ENCODE results near the gene VTI1B.

VTI1B gene

DNA sequence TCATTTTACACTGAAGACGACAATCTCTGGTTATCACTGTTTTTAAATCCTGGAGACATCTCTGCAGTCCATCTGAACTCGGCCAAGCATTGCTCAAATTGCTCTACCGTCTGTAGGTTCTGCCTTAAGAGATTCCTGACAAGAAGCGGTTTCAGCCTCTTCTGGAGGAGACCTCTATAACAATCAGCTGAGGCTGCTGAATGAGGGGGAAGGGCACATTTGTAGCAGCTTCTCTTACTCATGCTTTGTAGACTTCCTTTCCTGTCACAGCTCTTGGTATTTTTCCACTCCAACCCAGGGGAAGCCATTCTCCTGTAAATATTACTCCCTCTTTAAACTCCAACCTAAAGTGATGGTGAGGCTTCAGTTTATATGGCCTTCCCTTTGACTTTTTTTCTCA lies 51.8 kb downstream of the VTI1B start:
- no peak overlapping the region for H2BK5ac ChIP-seq (ENCODE audit: low read length)
- no peak overlapping the region for H3K4me3 ChIP-seq (ENCODE audit: low read length in 2 of 2)
- no peak overlapping the region for H3K4ac ChIP-seq (ENCODE audit: low read length)
- H3K4me2 ChIP-seq (ENCODE audit: insufficient read depth, low read length, poor library complexity, severe bottlenecking), result no peak overlapping the region
- no peaks in the 10 kb centered on the region for H3K9me3 ChIP-seq (replicated peaks in 1 of 2; ENCODE audit: control insufficient read depth in 2 of 2, insufficient read depth in 1 of 2, low read depth in 1 of 2, low read length in 2 of 2)
- no peak overlapping the region for H2BK12ac ChIP-seq (ENCODE audit: low read length)
- H3K9ac ChIP-seq (ENCODE audit: low read depth, low read length, poor library complexity), result no peak overlapping the region
- no peak overlapping the region for H3K14ac ChIP-seq (ENCODE audit: low read length)
- no peaks in the 10 kb centered on the region for H3K79me1 ChIP-seq (ENCODE audit: low read depth, low read length)
- H3K18ac ChIP-seq (ENCODE audit: low read length), result no peak overlapping the region
- H2BK15ac ChIP-seq (ENCODE audit: low read length), result no peak overlapping the region
- H3K23ac ChIP-seq (ENCODE audit: low read depth, low read length, poor library complexity), result no peak overlapping the region
- H3K27ac ChIP-seq (replicated peaks; ENCODE audit: low read length), result no peak overlapping the region
- peak overlapping the region; percentile 1 for H2AFZ ChIP-seq (ENCODE audit: low read length)
- no peak overlapping the region for H4K91ac ChIP-seq (ENCODE audit: low read depth, low read length, poor library complexity)
- H2BK120ac ChIP-seq (ENCODE audit: low read depth, low read length), result no peak overlapping the region
- H3K27me3 ChIP-seq (ENCODE audit: control insufficient read depth in 3 of 3, insufficient read depth in 3 of 3, low read depth in 1 of 3, low read length in 3 of 3), result no peaks in the 10 kb centered on the region
- peaks cover 7% of the 10 kb centered on the region in 2 donors for H3K4me1 ChIP-seq (ENCODE audit: control insufficient read depth in 2 of 2, insufficient read depth in 1 of 2, low read depth in 1 of 2, low read length in 2 of 2)
- WGBS, 2 donors (ENCODE audit: extremely low coverage in 2 of 2, insufficient read length in 2 of 2, insufficient replicate concordance in 1 of 2), result no CpG with 5 or more reads among the region's 4 CpGs
- H4K8ac ChIP-seq (ENCODE audit: low read depth, low read length), result no peak overlapping the region
- DNase-seq (ENCODE audit: low spot score), result peak; percentile 29
- no peak overlapping the region for H2AK5ac ChIP-seq (ENCODE audit: low read depth, low read length)
- peaks cover 0 to 3% of the 10 kb centered on the region in 2 donors for H3K36me3 ChIP-seq (replicated peaks in 1 of 2; ENCODE audit: control insufficient read depth in 2 of 2, insufficient read depth in 2 of 2, low read length in 2 of 2)

DNA sequence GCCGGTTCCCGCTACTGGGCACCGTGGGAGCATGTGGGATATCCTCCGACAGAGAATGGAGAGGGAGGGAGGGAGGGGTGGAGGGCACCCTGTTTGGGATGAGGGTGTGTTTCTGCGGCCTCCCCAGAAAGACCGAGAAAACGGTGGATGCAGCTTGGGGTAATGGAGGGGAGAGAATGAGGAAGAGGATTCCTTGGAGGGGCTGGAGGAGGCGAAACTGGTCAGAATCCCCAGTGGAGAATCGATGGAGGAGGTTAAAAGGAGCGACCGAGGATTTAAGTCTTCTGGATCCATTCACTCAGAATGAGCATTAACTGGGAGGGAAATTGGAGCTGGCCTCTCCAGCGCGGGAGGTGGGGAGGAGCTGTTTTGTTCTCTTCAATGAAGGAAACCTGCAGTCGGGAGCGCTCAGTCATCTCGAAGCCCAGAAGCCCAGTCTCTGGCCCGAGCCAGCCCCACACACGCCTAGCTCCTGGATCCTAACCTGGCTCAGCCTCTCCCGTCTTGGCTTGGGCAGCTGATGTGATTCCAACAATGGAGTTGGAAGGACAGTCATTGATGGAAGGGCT lies 54.1 kb downstream of the VTI1B start:
- no peak overlapping the region for H2BK12ac ChIP-seq (ENCODE audit: low read length)
- H2AFZ ChIP-seq (ENCODE audit: low read length), result peak overlapping the region; percentile 99
- no peaks in the 10 kb centered on the region for H3K9me3 ChIP-seq (replicated peaks in 1 of 2; ENCODE audit: control insufficient read depth in 2 of 2, insufficient read depth in 1 of 2, low read depth in 1 of 2, low read length in 2 of 2)
- no peak overlapping the region for H2BK120ac ChIP-seq (ENCODE audit: low read depth, low read length)
- no peak overlapping the region for H3K23ac ChIP-seq (ENCODE audit: low read depth, low read length, poor library complexity)
- peak; percentile 47 for DNase-seq (ENCODE audit: low spot score)
- peak overlapping the region; percentile 29 for H3K27ac ChIP-seq (replicated peaks; ENCODE audit: low read length)
- peak overlapping the region; percentile 98 for H3K18ac ChIP-seq (ENCODE audit: low read length)
- peaks cover 7% of the 10 kb centered on the region in 2 donors for H3K4me1 ChIP-seq (ENCODE audit: control insufficient read depth in 2 of 2, insufficient read depth in 1 of 2, low read depth in 1 of 2, low read length in 2 of 2)
- H4K8ac ChIP-seq (ENCODE audit: low read depth, low read length), result no peak overlapping the region
- no peaks in the 10 kb centered on the region for H3K27me3 ChIP-seq (ENCODE audit: control insufficient read depth in 3 of 3, insufficient read depth in 3 of 3, low read depth in 1 of 3, low read length in 3 of 3)
- no peak overlapping the region for H3K9ac ChIP-seq (ENCODE audit: low read depth, low read length, poor library complexity)
- H3K79me1 ChIP-seq (ENCODE audit: low read depth, low read length), result no peaks in the 10 kb centered on the region
- peaks cover 0 to 3% of the 10 kb centered on the region in 2 donors for H3K36me3 ChIP-seq (replicated peaks in 1 of 2; ENCODE audit: control insufficient read depth in 2 of 2, insufficient read depth in 2 of 2, low read length in 2 of 2)
- H3K14ac ChIP-seq (ENCODE audit: low read length), result peak overlapping the region; percentile 73
- no CpG with 5 or more reads among the region's 19 CpGs for WGBS, 2 donors (ENCODE audit: extremely low coverage in 2 of 2, insufficient read length in 2 of 2, insufficient replicate concordance in 1 of 2)
- no peak overlapping the region for H4K91ac ChIP-seq (ENCODE audit: low read depth, low read length, poor library complexity)
- peak overlapping the region; percentile 80 to 95 for H3K4me3 ChIP-seq (ENCODE audit: low read length in 2 of 2)
- no peak overlapping the region for H3K4ac ChIP-seq (ENCODE audit: low read length)
- H2BK5ac ChIP-seq (ENCODE audit: low read length), result no peak overlapping the region
- H3K4me2 ChIP-seq (ENCODE audit: insufficient read depth, low read length, poor library complexity, severe bottlenecking), result peak overlapping the region; percentile 80
- H2AK5ac ChIP-seq (ENCODE audit: low read depth, low read length), result no peak overlapping the region
- H2BK15ac ChIP-seq (ENCODE audit: low read length), result no peak overlapping the region

DNA sequence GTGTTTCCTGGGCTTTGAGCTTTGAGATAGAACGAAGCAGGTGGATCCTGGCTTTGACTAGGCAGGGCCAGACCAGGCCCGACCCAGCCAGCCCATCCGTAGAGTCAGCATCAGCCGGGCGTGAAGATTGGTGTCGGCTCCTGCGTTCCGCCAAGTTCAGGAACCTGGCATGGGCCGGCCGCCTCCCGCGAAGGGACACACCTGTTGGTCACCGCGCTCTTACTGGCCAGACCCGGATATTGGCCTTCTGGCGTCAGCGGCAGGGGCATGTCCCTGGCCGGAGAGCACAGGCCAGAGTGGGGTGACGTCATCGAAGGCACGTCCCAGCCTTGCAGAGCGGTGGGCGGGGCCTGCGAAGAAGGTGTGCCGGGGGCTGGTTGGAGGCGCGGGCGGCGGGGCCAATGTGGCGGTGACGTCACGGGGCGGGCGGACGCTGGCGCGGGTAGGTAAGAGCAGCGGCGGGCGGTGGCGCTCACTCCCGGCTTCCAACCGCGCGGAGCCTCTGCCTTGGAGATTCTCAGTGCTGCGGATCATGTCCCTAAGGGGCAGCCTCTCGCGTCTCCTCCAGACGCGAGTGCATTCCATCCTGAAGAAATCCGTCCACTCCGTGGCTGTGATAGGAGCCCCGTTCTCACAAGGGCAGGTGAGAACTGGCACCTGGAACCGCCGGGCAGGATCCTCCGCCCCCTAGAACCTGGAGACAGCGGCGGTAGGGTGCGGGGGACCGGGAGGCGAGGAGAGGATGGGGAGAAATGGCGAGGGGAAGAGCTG lies 54.8 kb downstream of the VTI1B start, which contains the start of gene ARG2:
Gene ARG2, plus strand, starts transcription at position 475 of the 771 bp plus-strand sequence. Its CDS starts 58 bp downstream, at position 533.
- H4K8ac ChIP-seq (ENCODE audit: low read depth, low read length), result no peak within 1 kb of the TSS
- peaks cover 0 to 3% (median 0%) of the 10 kb centered on the region in 3 experiments for H3K27me3 ChIP-seq (ENCODE audit: control insufficient read depth in 3 of 3, insufficient read depth in 3 of 3, low read depth in 1 of 3, low read length in 3 of 3)
- H2AK5ac ChIP-seq (ENCODE audit: low read depth, low read length), result no peak within 1 kb of the TSS
- H3K23ac ChIP-seq (ENCODE audit: low read depth, low read length, poor library complexity), result peak within 1 kb of the TSS; percentile 44
- peak within 1 kb of the TSS; percentile 92 for H3K9ac ChIP-seq (ENCODE audit: low read depth, low read length, poor library complexity)
- peak within 1 kb of the TSS; percentile 98 for H3K18ac ChIP-seq (ENCODE audit: low read length)
- no peak within 1 kb of the TSS for H4K91ac ChIP-seq (ENCODE audit: low read depth, low read length, poor library complexity)
- H2BK12ac ChIP-seq (ENCODE audit: low read length), result no peak within 1 kb of the TSS
- peak within 1 kb of the TSS; percentile 73 for H3K14ac ChIP-seq (ENCODE audit: low read length)
- peak; percentile 92 for DNase-seq (ENCODE audit: low spot score)
- no peak within 1 kb of the TSS for H3K4ac ChIP-seq (ENCODE audit: low read length)
- H2BK120ac ChIP-seq (ENCODE audit: low read depth, low read length), result no peak within 1 kb of the TSS
- H3K79me1 ChIP-seq (ENCODE audit: low read depth, low read length), result no peaks in the 10 kb centered on the region
- H3K4me3 ChIP-seq (ENCODE audit: low read length in 2 of 2), result peak within 1 kb of the TSS; percentile 80 to 95
- H2BK15ac ChIP-seq (ENCODE audit: low read length), result no peak within 1 kb of the TSS
- H3K9me3 ChIP-seq (replicated peaks in 1 of 2; ENCODE audit: control insufficient read depth in 2 of 2, insufficient read depth in 1 of 2, low read depth in 1 of 2, low read length in 2 of 2), result no peaks in the 10 kb centered on the region
- peaks cover 7% of the 10 kb centered on the region in 2 donors for H3K4me1 ChIP-seq (ENCODE audit: control insufficient read depth in 2 of 2, insufficient read depth in 1 of 2, low read depth in 1 of 2, low read length in 2 of 2)
- peaks cover 0 to 3% of the 10 kb centered on the region in 2 donors for H3K36me3 ChIP-seq (replicated peaks in 1 of 2; ENCODE audit: control insufficient read depth in 2 of 2, insufficient read depth in 2 of 2, low read length in 2 of 2)
- WGBS, 2 donors (ENCODE audit: extremely low coverage in 2 of 2, insufficient read length in 2 of 2, insufficient replicate concordance in 1 of 2), result no CpG with 5 or more reads among the region's 62 CpGs
- peak within 1 kb of the TSS; percentile 99 for H2AFZ ChIP-seq (ENCODE audit: low read length)
- peak within 1 kb of the TSS; percentile 82 for H3K4me2 ChIP-seq (ENCODE audit: insufficient read depth, low read length, poor library complexity, severe bottlenecking)
- peak within 1 kb of the TSS; percentile 29 for H3K27ac ChIP-seq (replicated peaks; ENCODE audit: low read length)
- no peak within 1 kb of the TSS for H2BK5ac ChIP-seq (ENCODE audit: low read length)

DNA sequence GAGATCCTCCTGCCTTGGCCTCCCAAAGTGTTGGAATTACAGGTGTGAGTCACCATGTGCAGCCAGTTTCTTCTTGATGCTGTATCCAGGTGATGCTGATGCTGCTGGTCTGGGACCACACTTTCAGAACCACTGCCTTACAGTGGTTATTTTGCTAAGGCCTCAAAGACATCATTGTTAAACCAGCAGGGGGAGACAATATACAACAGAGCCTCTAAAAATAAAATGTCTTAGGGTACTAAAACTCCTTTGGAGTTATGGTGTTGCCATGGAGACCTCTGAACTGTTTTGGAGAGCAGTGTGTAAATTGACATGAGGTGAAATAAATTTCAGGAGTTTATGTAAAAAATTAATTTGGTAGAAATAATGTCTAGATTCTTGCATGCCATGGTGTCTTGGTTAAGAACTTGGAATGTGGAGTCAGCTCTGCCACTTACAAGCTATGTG lies 55.8 kb downstream of the VTI1B start:
- no peaks in the 10 kb centered on the region for H3K36me3 ChIP-seq (replicated peaks in 1 of 2; ENCODE audit: control insufficient read depth in 2 of 2, insufficient read depth in 2 of 2, low read length in 2 of 2)
- H3K9ac ChIP-seq (ENCODE audit: low read depth, low read length, poor library complexity), result no peak overlapping the region
- H3K14ac ChIP-seq (ENCODE audit: low read length), result no peak overlapping the region
- peaks cover 7% of the 10 kb centered on the region in 2 donors for H3K4me1 ChIP-seq (ENCODE audit: control insufficient read depth in 2 of 2, insufficient read depth in 1 of 2, low read depth in 1 of 2, low read length in 2 of 2)
- H2BK15ac ChIP-seq (ENCODE audit: low read length), result no peak overlapping the region
- H2AFZ ChIP-seq (ENCODE audit: low read length), result no peak overlapping the region
- H4K8ac ChIP-seq (ENCODE audit: low read depth, low read length), result no peak overlapping the region
- H3K27me3 ChIP-seq (ENCODE audit: control insufficient read depth in 3 of 3, insufficient read depth in 3 of 3, low read depth in 1 of 3, low read length in 3 of 3), result peaks cover 0 to 9% (median 0%) of the 10 kb centered on the region in 3 experiments
- no peaks in the 10 kb centered on the region for H3K9me3 ChIP-seq (replicated peaks in 1 of 2; ENCODE audit: control insufficient read depth in 2 of 2, insufficient read depth in 1 of 2, low read depth in 1 of 2, low read length in 2 of 2)
- H2BK5ac ChIP-seq (ENCODE audit: low read length), result no peak overlapping the region
- no peak overlapping the region for H3K4me2 ChIP-seq (ENCODE audit: insufficient read depth, low read length, poor library complexity, severe bottlenecking)
- H3K18ac ChIP-seq (ENCODE audit: low read length), result no peak overlapping the region
- no peak overlapping the region for H2BK12ac ChIP-seq (ENCODE audit: low read length)
- H3K27ac ChIP-seq (replicated peaks; ENCODE audit: low read length), result no peak overlapping the region
- H3K23ac ChIP-seq (ENCODE audit: low read depth, low read length, poor library complexity), result no peak overlapping the region
- H3K4me3 ChIP-seq (ENCODE audit: low read length in 2 of 2), result no peak overlapping the region
- no peak overlapping the region for H4K91ac ChIP-seq (ENCODE audit: low read depth, low read length, poor library complexity)
- H2AK5ac ChIP-seq (ENCODE audit: low read depth, low read length), result peak overlapping the region; percentile 32
- no peaks in the 10 kb centered on the region for H3K79me1 ChIP-seq (ENCODE audit: low read depth, low read length)
- no peak overlapping the region for H3K4ac ChIP-seq (ENCODE audit: low read length)
- no peak overlapping the region for H2BK120ac ChIP-seq (ENCODE audit: low read depth, low read length)
- peak; percentile 31 for DNase-seq (ENCODE audit: low spot score)

All from neuronal stem cell (in vitro differentiated cells).